Body of pancreas (tissue), 4 donors: ENCODE data around the gene MAGI3.

Experiments used
- CTCF ChIP-seq, 7 experiments: fragments of 450-650 bp in 4 of 7; fragments of 200-600 bp in 3 of 7; sonication (generic) in 3 of 7; IDR thresholded peaks; one replicate each; pipeline ENCODE4 v1.5.1; 2016 to 2019; ENCODE audit warnings: antibody characterized with exemption in 7 of 7
- POLR2A ChIP-seq, 3 donors: fragments of 450-650 bp; IDR thresholded peaks; one replicate each; pipeline ENCODE4 v1.6.1; 2016; ENCODE audit warnings: antibody characterized with exemption in 3 of 3, mild to moderate bottlenecking in 2 of 3

GRCh38 chr1:113511269-113511668 lies 121.0 kb downstream of the MAGI3 start:
- TF ChIP-seq CTCF (IDR thresholded peaks at IDR 0.05) (no peak), POLR2A (IDR thresholded peaks at IDR 0.05) (no peak)
